Measurements from ENCODE around the gene PLXNA4. TPM values are rescaled to one million over a fixed set of nuclear protein-coding genes. Genes with fewer than 3 reads are reported as not detected.

PLXNA4 gene
- polyA plus RNA-seq, 1 donor (not counting 4 experiments of a cell fraction or from before 2014, with no cell fraction given), result 0.01 TPM

DNA sequence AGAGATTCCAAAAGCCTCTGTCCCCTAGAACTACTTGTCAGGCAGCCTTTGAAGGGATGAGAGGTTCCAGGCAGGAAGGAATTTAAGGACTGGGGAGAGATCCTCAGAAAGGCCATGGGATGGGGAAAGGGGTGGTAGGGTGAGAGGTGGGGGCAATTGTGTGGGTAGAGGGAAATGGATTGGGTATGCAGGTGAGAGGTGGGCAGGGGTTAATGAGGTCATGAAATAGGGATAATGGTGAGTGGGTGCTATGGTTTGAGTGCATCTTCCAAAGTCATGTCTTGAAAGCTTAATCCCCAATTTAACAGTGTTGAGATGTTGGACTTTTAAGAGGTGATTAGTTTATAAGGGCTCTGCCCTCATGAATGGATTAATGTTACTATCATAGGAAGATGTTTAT, 383.5 kb downstream of the PLXNA4 start:
- no peak overlapping the region for H2AFZ ChIP-seq (ENCODE audit: control insufficient read depth, low read length)

DNA sequence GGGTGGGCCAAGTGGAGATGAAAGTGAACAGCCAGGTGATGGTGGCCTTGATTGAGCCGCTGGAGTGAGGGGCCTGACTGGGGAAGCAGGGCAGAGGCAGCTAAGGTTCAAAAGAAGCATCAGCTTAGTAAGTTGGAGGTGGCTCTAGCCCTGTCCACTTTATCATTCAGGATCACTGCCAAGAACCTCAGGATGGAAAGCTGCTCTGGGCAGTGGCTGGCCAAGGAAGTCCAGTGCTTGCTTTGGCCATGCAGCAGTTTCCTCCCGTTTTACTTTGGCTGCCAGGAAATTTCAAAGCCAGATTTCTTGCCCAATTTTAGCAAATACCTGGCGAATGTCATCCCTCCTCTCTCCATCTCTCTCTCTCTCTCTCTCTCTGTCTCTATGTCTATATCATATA, 384.9 kb downstream of the PLXNA4 start:
- Histone ChIP-seq H3K27me3 (ENCODE audit: control insufficient read depth, extremely low read depth, insufficient read depth, low read length) (peaks cover 34% of the 10 kb centered on the region), H3K36me3 (ENCODE audit: control insufficient read depth in 2 of 2, extremely low read depth in 1 of 2, insufficient read depth in 2 of 2, low read length in 2 of 2) (no peaks in the 10 kb centered on the region), H3K9me1 (ENCODE audit: control insufficient read depth, extremely low read depth, insufficient read depth, low read length) (no peaks in the 10 kb centered on the region), H3K9ac (ENCODE audit: control insufficient read depth, extremely low read depth, insufficient read depth, low read length) (no peak overlapping the region), H3K27ac (ENCODE audit: control insufficient read depth, insufficient read depth, low read length) (no peak overlapping the region), H4K20me1 (ENCODE audit: control insufficient read depth, extremely low read depth, insufficient read depth, low read length) (no peaks in the 10 kb centered on the region), H3K4me2 (ENCODE audit: control insufficient read depth, extremely low read depth, insufficient read depth, low read depth, low read length) (no peak overlapping the region), H2AFZ (ENCODE audit: control insufficient read depth, low read length) (no peak overlapping the region), H3K79me2 (ENCODE audit: control insufficient read depth, insufficient read depth, low read length) (no peaks in the 10 kb centered on the region), H3K4me3 (ENCODE audit: control insufficient read depth in 2 of 3, extremely low read depth in 1 of 3, insufficient read depth in 2 of 3, low read depth in 1 of 3, low read length in 3 of 3) (no peak overlapping the region), H3K4me1 (ENCODE audit: control insufficient read depth, extremely low read depth, insufficient read depth, low read length) (no peaks in the 10 kb centered on the region), H3K9me3 (ENCODE audit: control insufficient read depth, low read depth, low read length) (peaks cover 2% of the 10 kb centered on the region)
- FAIRE-seq, result no peak
- TF ChIP-seq EZH2 (IDR thresholded peaks at IDR 0.05; ENCODE audit: low read length), result no peak
- TF ChIP-seq, protein P1, sequence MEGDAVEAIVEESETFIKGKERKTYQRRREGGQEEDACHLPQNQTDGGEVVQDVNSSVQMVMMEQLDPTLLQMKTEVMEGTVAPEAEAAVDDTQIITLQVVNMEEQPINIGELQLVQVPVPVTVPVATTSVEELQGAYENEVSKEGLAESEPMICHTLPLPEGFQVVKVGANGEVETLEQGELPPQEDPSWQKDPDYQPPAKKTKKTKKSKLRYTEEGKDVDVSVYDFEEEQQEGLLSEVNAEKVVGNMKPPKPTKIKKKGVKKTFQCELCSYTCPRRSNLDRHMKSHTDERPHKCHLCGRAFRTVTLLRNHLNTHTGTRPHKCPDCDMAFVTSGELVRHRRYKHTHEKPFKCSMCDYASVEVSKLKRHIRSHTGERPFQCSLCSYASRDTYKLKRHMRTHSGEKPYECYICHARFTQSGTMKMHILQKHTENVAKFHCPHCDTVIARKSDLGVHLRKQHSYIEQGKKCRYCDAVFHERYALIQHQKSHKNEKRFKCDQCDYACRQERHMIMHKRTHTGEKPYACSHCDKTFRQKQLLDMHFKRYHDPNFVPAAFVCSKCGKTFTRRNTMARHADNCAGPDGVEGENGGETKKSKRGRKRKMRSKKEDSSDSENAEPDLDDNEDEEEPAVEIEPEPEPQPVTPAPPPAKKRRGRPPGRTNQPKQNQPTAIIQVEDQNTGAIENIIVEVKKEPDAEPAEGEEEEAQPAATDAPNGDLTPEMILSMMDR (optimal IDR thresholded peaks at IDR 0.05 in 1 of 3, IDR thresholded peaks at IDR 0.05 in 1 of 3, conservative IDR thresholded peaks at IDR 0.05 in 1 of 3; ENCODE audit: extremely low read depth in 1 of 3, insufficient read depth in 2 of 3, low read length in 3 of 3), result no peak
- no peak for DNase-seq (ENCODE audit: low read depth, low spot score)
- dilution Hi-C loops (cut with MboI; ENCODE audit: extremely low pct_ligation_motif_present, low sequenced_read_pairs), result no loop called here

More for the DNA sequence above, 383.5 kb downstream of the PLXNA4 start:
- no peaks in the 10 kb centered on the region for H3K4me1 ChIP-seq (ENCODE audit: control insufficient read depth, extremely low read depth, insufficient read depth, low read length)
- H3K79me2 ChIP-seq (ENCODE audit: control insufficient read depth, insufficient read depth, low read length), result no peaks in the 10 kb centered on the region
- H3K36me3 ChIP-seq (ENCODE audit: control insufficient read depth in 2 of 2, extremely low read depth in 1 of 2, insufficient read depth in 2 of 2, low read length in 2 of 2), result no peaks in the 10 kb centered on the region
- no peak for DNase-seq (ENCODE audit: low read depth, low spot score)
- no peak overlapping the region for H3K4me3 ChIP-seq (ENCODE audit: control insufficient read depth in 2 of 3, extremely low read depth in 1 of 3, insufficient read depth in 2 of 3, low read depth in 1 of 3, low read length in 3 of 3)
- no peak overlapping the region for H3K9ac ChIP-seq (ENCODE audit: control insufficient read depth, extremely low read depth, insufficient read depth, low read length)
- no peaks in the 10 kb centered on the region for H3K9me3 ChIP-seq (ENCODE audit: control insufficient read depth, low read depth, low read length)
- no peak overlapping the region for H3K4me2 ChIP-seq (ENCODE audit: control insufficient read depth, extremely low read depth, insufficient read depth, low read depth, low read length)
- H3K27ac ChIP-seq (ENCODE audit: control insufficient read depth, insufficient read depth, low read length), result no peak overlapping the region
- dilution Hi-C loops (cut with MboI; ENCODE audit: extremely low pct_ligation_motif_present, low sequenced_read_pairs), result no loop called here
- no peaks in the 10 kb centered on the region for H3K9me1 ChIP-seq (ENCODE audit: control insufficient read depth, extremely low read depth, insufficient read depth, low read length)
- H3K27me3 ChIP-seq (ENCODE audit: control insufficient read depth, extremely low read depth, insufficient read depth, low read length), result peaks cover 36% of the 10 kb centered on the region
- no peak for FAIRE-seq
- no peaks in the 10 kb centered on the region for H4K20me1 ChIP-seq (ENCODE audit: control insufficient read depth, extremely low read depth, insufficient read depth, low read length)
- TF ChIP-seq EZH2 (IDR thresholded peaks at IDR 0.05; ENCODE audit: low read length), result no peak
- TF ChIP-seq, protein P1 (optimal IDR thresholded peaks at IDR 0.05 in 1 of 3, IDR thresholded peaks at IDR 0.05 in 1 of 3, conservative IDR thresholded peaks at IDR 0.05 in 1 of 3; ENCODE audit: extremely low read depth in 1 of 3, insufficient read depth in 2 of 3, low read length in 3 of 3), result no peak

All from keratinocyte (primary cell).